ENCODE results near the gene ANKRD36.
"Not testable (repeated sequence)": the region's sequence is repeated elsewhere in the genome, so short reads cannot be mapped to it uniquely, and the experiment has no call there.

The ANKRD36 gene

DNA sequence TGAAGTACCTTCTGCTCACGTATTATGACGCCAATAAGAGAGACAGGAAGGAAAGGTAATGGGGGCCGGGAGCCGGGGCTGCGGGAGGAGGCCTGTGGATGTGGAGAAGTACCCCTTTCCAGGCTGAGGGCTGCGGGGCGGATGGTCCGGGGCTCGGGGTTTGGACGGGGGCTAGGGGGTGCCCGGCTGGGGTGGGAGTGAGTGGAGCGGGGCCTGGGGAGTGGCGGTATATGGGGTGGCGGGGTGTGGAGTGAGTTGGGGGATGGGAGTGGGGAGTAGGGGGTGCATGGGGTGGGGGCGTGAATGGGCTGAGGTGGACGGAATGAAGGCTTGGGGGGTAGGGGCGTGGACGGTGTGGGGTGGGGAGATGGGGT, 916 bp downstream of the ANKRD36 start:
- DNase-seq (ENCODE audit: low read depth) = not testable (repeated sequence)

DNA sequence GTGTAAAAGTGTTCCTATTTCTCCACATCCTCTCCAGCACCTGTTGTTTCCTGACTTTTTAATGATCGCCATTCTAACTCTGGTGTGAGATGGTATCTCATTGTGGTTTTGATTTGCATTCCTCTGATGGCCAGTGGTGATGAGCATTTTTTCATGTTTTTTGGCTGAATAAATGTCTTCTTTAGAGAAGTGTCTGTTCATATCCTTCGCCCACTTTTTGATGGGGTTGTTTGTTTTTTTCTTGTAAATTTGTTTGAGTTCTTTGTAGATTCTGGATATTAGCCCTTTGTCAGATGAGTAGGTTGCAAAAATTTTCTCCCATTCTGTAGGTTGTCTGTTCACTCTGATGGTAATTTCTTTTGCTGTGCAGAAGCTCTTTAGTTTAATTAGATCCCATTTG, 16.1 kb downstream of the ANKRD36 start:
- not testable (repeated sequence) for DNase-seq (ENCODE audit: low read depth)

DNA sequence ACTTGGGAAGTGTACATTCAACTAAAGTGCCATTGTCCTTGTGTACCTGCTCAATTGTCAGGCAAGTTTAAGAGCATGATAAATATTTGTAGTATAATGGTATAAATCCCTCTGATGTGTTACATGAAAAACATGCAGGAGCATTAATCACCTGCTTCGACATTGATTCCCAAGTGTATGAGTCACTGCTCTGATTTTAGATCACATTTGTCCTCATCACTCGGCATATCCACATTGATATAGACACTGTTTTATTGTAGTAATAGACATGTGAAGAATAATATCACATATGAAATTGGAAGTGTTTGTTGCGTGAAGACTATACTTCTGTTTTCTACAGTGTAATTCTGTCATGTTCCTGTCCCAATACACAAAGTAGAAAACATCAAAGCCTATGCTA, 31.1 kb downstream of the ANKRD36 start:
- DNase-seq (ENCODE audit: low read depth) = not testable (repeated sequence)

DNA sequence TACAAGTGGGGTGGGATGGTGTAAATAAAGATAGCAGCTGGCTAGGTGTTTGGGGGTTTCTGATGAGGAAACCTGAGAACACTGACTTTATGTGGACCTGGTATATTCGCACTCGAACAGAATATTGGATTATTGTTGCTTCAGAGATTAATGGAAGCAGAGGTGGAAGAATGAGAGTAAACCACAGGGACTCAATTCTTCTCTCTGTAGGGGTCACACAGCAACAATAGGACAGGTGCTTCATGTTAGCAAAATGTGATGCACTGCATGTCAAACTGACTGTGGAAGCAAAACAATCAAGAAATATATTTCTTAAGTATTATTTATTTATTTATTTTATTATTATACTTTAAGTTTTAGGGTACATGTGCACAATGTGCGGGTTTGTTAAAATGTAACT, 53.6 kb downstream of the ANKRD36 start:
- DNase-seq (ENCODE audit: low read depth) = not testable (repeated sequence)

DNA sequence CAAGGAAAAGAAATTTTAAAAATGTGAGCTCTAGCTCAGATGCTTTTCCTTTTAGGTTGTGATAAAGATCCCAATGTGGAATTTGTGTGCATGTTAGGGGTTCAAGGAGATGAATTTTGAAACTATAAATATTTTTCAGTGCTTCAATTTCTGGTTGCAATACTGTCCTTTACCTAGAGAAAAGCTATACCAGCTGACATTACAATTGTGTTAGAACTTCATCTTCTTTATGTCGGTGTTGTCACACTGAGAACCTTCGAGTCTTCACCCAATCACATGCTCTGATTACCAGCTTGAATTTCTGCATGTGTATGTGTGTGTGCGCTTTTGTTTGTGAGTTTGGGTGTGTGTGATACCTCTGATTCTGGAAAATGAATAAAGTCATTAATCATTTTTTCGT, 55.0 kb downstream of the ANKRD36 start:
- not testable (repeated sequence) for DNase-seq (ENCODE audit: low read depth)

DNA sequence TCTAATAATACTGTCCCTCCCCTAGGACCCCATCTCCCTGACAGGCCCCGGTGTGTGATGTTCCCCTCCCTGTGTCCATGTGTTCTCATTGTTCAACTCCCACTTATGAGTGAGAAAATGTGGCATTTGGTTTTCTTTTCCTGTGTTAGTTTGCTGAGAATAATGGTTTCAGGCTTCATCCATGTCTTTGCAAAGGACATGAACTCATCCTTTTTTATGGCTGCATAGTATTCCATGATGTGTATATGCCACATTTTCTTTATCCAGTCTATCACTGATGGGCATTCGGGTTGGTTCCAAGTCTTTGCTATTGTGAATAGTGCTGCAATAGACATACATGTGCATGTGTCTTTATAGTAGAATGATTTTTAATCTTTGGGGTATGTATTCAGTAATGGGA, 55.6 kb downstream of the ANKRD36 start:
- DNase-seq (ENCODE audit: low read depth) = not testable (repeated sequence)

DNA sequence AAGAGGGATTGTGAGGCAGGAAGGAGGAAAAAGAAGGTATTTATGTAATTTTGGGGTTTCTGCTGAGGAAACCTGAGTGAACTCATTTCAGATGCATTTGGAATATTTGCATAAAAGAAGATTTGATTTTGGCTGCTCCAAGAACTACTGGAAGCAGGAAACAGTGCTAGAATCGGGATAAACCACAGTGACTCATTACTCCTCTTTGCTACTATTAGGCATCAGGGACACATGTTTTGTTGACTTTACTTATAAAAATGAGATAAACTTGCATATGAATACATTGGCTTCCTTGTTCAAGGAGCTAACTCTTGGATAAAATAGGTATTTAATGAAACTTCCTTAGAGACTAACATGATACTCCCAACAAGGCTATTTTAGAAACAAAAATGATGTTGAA, 67.4 kb downstream of the ANKRD36 start:
- DNase-seq (ENCODE audit: low read depth) = not testable (repeated sequence)

DNA sequence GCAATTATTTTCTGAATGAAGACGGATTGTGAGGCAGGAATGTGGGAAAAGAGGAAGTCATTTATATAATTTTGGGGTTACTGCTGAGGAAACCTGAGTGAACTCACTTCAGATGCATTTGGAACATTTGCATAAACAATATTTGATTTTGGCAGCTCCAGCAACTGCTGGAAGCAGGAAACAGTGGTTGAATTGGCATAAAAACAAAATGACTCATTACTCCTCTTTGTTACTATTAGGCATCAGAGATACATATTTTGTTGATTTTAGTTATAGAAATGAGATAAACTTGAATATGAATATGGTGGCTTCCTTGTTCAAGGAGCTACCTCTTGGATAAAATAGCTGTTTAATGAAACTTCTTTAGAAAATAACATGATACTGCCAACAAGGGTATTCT, 82.4 kb downstream of the ANKRD36 start:
- not testable (repeated sequence) for DNase-seq (ENCODE audit: low read depth)

DNA sequence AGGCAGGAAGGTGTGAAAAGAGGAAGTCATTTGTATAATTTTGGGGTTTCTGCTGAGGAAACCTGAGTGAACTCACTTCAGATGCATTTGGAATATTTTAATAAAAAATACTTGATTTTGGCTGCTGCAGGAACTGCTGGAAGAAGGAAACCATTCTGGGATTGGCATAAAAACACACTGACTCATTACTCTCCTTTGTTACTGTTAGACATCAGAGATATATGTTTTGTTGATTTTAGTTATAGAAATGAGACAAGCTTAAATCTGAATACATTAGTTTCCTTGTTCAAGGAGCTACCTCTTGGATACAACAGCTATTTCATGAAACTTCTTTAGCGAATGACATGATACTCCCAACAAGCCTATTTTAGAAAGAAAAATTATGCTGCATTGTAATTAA, 84.3 kb downstream of the ANKRD36 start:
- DNase-seq (ENCODE audit: low read depth) = not testable (repeated sequence)

DNA sequence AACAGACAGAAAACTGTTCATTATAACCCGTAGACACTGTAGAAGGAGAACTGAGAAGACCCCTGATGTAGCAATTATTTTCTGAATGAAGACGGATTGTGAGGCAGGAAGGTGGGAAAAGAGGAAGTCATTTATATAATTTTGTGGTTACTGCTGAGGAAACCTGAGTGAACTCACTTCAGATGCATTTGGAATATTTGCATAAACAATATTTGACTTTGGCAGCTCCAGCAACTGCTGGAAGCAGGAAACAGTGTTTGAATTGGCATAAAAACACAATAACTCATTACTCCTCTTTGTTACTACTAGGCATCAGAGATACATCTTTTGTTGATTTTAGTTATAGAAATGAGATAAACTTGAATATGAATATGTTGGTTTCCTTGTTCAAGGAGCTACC, 87.9 kb downstream of the ANKRD36 start:
- not testable (repeated sequence) for DNase-seq (ENCODE audit: low read depth)

DNA sequence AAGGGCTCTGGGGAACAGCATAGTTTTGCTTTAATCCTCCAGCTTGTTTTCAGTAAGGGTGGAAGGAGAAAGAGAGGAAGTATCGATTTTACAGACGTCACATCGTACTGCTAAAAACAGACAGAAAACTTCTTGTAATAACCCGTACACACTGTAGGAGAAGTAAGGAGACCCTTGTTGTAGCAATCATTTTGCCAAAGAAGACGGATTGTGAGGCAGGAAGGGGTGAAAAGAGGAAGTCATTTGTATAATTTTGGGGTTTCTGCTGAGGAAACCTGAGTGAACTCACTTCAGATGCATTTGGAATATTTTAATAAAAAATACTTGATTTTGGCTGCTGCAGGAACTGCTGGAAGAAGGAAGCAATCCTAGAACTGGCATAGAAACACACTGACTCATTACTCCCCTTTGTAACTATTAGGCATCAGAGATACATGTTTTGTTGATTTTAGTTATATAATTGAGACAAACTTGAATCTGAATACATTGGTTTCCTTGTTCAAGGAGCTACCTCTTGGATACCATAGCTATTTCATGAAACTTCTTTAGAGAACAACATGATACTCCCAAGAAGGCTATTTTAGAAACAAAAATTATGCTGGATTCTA, 89.8 kb downstream of the ANKRD36 start:
- not testable (repeated sequence) for DNase-seq (ENCODE audit: low read depth)

DNA sequence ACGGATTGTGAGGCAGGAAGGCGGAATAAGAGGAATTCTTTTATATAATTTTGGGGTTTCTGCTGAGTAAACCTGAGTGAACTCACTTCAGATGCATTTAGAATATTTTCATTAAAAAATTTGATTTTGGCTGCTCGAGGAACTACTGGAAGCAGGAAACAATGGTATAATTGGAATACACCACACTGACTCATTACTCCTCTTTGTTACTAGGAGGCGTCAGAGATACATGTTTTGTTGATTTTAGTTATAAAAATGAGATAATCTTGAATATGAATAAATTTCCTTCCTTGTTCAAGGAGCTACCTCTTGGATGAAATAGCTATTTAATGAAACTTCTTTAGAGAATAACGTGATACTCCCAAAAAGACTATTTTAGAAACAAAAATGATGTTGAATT, 97.4 kb downstream of the ANKRD36 start:
- no peak for DNase-seq (ENCODE audit: low read depth)

DNA sequence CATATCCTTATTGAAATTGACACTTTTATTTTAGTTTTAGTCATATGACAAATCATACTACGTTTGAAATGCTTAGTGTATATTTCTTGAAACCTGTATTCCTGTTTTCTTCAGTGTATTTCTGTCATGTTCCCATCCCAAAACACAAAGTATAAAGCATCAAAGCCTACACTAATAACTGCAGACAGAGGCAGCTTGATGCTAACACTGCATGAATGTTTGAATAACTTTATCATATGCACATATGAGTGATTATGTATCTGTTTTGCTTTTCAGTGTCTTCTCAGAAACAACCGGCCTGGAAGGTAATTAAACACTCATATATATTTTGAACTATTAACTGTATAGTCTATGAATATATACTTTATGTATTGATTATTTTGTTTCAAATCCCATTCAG, 102.1 kb downstream of the ANKRD36 start:
- DNase-seq (ENCODE audit: low read depth) = not testable (repeated sequence)

DNA sequence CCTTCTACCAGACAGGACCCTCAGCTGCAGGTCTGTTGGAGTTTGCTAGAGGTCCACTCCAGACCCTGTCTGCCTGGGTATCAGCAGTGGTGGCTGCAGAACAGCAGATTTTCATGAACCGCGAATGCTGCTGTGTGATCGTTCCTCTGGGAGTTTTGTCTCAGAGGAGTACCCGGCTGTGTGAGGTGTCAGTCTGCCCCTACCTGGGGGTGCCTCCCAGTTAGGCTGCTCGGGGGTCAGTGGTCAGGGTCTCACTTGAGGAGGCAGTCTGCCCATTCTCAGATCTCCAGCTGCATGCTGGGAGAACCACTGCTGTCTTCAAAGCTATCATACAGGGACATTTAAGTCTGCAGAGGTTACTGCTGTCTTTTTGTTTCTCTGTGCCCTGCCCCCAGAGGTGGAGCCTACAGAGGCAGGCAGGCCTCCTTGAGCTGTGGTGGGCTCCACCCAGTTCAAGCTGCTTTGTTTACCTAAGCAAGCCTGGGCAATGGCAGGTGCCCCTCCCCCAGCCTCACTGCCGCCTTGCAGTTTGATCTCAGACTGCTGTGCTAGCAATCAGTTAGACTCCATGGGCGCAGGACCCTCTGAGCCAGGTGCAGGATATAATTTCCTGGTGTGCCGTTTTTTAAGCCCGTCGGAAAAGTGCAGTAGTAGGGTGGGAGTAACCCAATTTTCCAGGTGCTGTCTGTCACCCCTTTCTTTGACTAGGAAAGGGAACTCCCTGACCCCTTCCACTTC, 118.1 kb downstream of the ANKRD36 start:
- DNase-seq (ENCODE audit: low read depth) = not testable (repeated sequence)

DNA sequence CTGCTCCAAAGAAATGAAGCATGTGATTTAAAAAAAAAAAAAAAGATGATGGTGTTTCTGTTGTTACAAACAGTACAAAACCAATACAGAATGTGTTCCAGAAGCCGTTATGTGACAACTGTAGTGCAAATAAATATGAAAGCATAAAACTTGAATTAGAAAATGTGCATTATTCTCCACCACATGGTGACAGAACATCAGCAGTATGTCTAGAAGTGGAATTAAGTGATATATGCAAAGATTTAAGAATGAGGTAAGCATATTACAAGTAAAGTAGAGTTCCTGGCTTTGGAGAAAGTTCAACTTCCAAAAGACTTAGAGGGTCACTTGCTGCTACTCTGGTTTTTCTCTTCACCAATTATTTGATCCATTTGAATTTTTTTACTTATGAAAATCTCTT, 120.0 kb downstream of the ANKRD36 start:
- not testable (repeated sequence) for DNase-seq (ENCODE audit: low read depth)

DNA sequence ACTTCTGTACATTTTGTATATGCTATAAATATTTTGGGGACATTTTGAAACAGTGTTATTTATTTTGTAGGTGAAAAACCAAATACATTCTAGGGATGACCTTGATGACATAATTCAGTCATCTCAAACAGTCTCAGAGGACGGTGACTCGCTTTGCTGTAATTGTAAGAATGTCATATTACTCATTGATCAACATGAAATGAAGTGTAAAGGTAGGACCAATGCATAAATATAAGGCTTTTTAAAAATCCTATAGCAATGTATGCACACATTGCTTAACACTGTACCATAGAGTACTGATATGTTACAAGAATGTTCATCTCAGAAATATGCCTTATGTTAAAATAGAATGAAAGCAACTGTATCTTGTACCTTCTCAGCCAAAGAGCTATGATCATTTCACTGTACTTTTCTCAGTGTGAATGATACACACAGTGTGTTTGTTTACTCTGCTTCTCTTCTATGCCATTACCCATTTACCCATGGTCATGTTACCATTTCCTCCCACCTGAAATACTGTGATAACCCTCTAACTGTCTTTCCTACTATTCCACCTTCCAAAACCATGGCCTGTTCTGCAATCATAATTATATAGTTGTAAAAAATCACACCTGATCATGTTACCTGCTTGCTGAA, 120.8 kb downstream of the ANKRD36 start:
- not testable (repeated sequence) for DNase-seq (ENCODE audit: low read depth)

DNA sequence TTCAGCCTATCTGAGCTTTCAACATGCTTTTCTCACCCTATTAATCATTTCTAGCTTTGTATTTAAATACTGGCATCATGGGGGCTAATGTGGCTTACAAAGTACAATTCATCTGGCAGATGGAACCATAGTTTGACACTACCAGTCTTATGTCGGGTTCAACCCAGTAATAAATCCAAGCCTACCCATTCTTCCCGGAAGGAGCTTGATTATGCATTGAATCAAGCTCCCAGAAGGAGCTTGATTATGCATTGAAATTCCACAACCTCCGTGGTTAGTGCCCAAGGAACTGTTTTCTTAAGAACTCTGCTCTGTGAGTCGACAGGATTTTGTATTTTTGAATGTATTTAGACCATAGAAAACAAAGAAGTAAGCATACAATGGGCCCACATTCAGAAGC, 148.2 kb downstream of the ANKRD36 start:
- not testable (repeated sequence) for DNase-seq (ENCODE audit: low read depth)

DNA sequence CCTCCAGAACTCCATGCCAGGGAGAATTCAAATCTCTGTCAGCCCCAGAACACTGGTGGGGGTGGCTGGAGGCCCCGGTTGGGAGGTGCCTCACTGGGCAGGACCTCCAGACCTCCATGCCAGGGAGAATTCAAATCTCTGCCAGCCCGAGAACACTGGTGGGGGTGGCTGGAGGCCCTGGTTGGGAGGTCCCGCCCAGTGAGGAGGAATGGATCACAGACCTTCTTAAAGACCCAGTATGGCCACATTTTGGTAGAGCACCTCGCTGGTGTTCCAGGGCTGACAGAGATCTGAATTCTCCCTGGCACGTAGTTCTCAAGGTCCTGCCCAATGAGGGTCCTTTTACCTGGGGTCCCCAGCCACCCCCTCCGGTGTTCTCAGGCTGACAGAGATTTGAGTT, 153.5 kb downstream of the ANKRD36 start:
- not testable (repeated sequence) for DNase-seq (ENCODE audit: low read depth)

DNA sequence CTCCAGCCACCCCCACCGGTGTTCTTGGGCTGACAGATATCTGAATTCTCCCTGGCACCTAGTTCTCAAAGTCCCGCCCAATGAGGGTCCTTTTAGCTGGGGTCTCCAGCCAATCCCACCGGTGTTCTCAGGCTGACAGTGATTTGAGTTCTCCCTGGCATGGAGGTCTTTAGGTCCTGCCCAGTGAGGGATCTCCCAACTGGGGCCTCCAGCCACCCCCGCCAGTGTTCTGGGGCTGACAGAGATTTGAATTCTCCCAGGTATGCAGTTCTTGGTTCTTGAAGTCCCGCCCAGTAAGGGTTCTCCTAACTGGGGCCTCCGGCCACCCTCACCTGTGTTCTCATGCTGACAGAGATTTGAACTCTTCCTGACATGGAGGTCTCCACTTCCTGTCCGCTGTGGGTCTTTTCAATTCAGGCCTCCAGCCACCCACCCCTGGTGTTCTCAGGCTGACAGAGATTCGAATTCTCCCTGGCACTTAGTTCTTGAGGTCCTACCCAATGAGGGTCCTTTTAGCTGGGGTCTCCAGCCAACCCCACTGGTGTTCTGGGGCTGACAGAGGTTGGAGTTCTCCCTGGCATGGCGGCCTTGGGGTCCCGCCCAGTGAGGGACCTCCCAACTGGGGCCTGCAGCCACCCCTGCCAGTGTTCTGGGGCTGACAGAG, 154.6 kb downstream of the ANKRD36 start:
- no peak for DNase-seq (ENCODE audit: low read depth)

DNA sequence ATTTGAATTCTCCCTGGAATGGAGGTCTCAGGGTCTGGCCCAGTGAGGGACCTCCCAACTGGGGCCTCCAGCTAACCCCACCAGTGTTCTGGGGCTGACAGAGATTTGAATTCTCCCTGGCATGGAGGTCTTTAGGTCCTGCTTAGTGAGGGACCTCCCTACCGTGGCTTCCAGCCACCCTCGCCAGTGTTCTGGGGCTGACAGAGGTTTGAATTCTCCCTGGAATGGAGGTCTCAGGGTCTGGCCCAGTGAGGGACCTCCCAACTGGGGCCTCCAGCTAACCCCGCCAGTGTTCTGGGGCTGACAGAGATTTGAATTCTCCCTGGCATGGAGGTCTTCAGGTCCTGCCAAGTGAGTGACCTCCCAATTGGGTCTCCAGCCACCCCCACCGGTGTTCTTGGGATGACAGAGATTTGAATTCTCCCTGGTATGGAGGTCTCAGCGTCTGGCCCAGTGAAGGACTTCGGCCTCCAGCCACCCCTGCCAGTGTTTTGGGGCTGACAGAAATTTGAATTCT, 155.2 kb downstream of the ANKRD36 start:
- DNase-seq (ENCODE audit: low read depth) = not testable (repeated sequence)

DNA sequence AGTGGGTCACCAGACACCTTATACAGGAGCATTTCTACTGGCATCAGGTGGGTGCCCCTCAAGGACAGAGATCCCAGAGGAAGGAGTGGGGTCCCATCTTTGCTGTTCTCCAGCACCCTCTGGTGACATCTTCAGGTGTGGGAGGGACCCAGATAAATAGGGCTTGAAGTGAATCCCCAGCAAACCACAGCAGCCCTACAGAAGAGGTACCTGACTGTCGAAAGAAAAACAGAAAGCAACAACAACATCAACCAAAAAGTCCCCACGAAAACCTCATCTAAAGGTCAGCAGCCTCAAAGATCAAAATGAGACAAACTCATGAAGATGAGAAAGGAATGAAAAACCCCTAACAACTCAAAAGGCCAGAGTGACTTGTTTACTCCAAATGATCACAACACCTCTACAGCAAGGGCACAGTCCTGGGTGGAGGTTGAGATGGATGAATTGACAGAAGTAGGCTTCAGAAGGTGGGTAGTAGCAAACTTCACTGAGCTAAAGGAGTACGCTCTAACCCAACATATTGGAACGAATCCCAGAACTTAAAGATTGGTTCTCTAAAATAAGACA, 163.4 kb downstream of the ANKRD36 start:
- not testable (repeated sequence) for DNase-seq (ENCODE audit: low read depth)

DNA sequence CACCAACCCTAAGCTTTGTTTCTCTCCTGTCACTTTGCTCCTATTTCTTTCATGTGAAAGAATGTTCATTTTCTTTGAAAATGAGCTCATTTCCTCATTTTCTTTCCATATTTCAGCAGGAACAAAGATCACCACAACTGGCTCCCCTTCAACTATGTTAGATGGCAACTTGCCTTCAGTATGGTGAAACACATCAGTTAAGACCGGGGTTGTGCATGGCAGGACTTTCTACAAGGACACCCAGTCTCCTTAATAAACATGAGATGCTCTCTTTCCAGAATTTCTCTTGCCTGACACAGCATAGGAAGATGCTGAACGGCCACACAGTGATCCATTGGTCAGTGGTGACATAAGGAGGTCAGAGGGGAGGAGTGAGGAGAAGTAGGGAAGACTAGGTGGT, 172.2 kb downstream of the ANKRD36 start:
- not testable (repeated sequence) for DNase-seq (ENCODE audit: low read depth)

Measured in activated T-cell treated with anti-CD3 and anti-CD28 coated beads for 24 hours (primary cell).